Measurements from ENCODE around the gene DCANP1. TPM values are rescaled to one million over a fixed set of nuclear protein-coding genes. Genes with fewer than 3 reads are reported as not detected.

DCANP1 gene
- total RNA-seq, 4 donors from 2014 or later = 0.26 TPM; not detected in 3

DNA sequence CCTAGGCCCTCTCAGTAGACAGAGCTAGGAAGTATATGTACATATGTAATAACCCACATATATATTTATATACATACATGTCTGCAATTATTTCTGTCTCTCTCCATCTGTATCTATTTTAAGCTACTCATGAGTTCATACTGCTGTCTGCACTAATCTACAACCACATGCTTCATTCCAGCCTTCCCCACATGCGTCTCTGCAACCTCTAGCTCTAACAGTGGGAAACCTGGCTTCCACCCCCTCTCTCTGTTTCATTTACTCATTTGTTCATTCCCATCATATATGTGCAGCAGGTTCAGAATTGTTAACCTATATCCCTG is 23.3 kb downstream of the DCANP1 start:
- H3K27me3 ChIP-seq = peaks cover 0 to 5% (median 0%) of the 10 kb centered on the region in 4 donors
- no peak for DNase-seq (ENCODE audit: extremely low spot score)
- H3K27ac ChIP-seq (replicated peaks in 1 of 4) = no peak overlapping the region
- no peak overlapping the region for H3K4me3 ChIP-seq
- no peaks in the 10 kb centered on the region for H3K36me3 ChIP-seq
- H3K4me1 ChIP-seq = no peaks in the 10 kb centered on the region
- 83% methylated on average over 1 of the region's 1 CpG for WGBS
- TF ChIP-seq EP300 (IDR thresholded peaks at IDR 0.05) (no peak), POLR2A (IDR thresholded peaks at IDR 0.05; ENCODE audit: low read depth) (no peak), POLR2AphosphoS5 (IDR thresholded peaks at IDR 0.05) (no peak)
- TF ChIP-seq, protein P1, sequence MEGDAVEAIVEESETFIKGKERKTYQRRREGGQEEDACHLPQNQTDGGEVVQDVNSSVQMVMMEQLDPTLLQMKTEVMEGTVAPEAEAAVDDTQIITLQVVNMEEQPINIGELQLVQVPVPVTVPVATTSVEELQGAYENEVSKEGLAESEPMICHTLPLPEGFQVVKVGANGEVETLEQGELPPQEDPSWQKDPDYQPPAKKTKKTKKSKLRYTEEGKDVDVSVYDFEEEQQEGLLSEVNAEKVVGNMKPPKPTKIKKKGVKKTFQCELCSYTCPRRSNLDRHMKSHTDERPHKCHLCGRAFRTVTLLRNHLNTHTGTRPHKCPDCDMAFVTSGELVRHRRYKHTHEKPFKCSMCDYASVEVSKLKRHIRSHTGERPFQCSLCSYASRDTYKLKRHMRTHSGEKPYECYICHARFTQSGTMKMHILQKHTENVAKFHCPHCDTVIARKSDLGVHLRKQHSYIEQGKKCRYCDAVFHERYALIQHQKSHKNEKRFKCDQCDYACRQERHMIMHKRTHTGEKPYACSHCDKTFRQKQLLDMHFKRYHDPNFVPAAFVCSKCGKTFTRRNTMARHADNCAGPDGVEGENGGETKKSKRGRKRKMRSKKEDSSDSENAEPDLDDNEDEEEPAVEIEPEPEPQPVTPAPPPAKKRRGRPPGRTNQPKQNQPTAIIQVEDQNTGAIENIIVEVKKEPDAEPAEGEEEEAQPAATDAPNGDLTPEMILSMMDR (IDR thresholded peaks at IDR 0.05) = no peak
- intact Hi-C loops (cut with DNase I) = no loop called here
- H3K9me3 ChIP-seq = peaks cover 0 to 10% (median 5%) of the 10 kb centered on the region in 4 donors

DNA sequence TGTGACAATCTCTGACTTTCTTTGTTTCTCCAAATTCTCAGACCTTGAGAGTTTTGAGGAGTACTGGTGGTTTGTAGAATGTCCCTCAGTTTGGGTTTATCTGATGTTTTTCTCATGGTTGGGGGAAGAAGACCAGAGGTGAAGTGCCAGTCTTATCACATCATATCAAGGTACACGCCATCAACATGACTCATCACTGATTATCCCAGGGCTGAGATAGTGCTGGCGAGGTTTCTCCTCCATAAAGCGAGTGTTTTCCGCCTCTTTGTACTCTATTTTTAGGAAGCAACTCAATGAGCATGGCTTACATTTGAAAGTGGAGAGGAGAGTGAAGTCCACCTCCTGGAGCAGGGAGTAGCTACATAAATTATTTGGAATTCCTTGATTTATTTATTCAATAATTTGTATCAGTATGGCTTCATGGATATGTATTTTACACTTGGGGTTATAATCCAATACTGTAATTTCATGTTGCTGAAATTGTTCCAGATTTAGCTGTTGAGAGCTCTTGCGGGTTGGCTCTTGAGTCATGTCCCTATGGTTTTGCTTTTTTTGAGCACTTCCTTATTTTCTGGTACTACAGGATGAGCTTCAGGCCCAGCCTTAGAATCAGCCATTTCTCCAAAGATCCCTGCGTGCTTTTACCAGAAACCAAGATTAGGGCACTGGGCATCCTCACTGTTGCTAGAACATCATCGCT is 23.9 kb downstream of the DCANP1 start:
- peaks cover 0 to 5% (median 0%) of the 10 kb centered on the region in 4 donors for H3K27me3 ChIP-seq
- no peak for TF ChIP-seq EP300 (IDR thresholded peaks at IDR 0.05)
- TF ChIP-seq, protein P1 (IDR thresholded peaks at IDR 0.05) = no peak
- no peak for TF ChIP-seq POLR2A (IDR thresholded peaks at IDR 0.05; ENCODE audit: low read depth)
- TF ChIP-seq POLR2AphosphoS5 (IDR thresholded peaks at IDR 0.05) = no peak
- H3K27ac ChIP-seq (replicated peaks in 1 of 4) = no peak overlapping the region
- H3K36me3 ChIP-seq = no peaks in the 10 kb centered on the region
- H3K9me3 ChIP-seq = peaks cover 0 to 6% (median 3%) of the 10 kb centered on the region in 4 donors
- H3K4me1 ChIP-seq = no peaks in the 10 kb centered on the region
- DNase-seq (ENCODE audit: extremely low spot score) = no peak
- no peak overlapping the region for H3K4me3 ChIP-seq
- intact Hi-C loops (cut with DNase I) = no loop called here
- 84% methylated on average over 7 of the region's 7 CpGs for WGBS

DNA sequence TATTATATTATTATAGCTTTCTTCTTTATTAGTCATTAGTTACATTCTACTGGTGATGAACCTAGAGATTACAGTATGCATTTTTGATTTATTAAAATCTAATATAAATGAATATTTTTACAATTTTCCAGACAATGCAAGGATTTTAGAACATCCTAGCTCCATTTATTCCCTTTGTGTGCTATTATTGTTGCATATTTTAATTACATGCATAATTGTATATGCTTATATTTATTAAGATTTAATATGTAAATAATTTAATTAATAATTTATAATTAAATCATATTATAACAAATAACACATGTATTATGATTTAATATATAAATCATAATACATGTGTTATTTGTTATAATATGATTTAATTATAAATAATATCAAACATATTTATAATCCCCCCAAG is 24.7 kb downstream of the DCANP1 start:
- TF ChIP-seq EP300 (IDR thresholded peaks at IDR 0.05) (no peak), POLR2AphosphoS5 (IDR thresholded peaks at IDR 0.05) (no peak), POLR2A (IDR thresholded peaks at IDR 0.05; ENCODE audit: low read depth) (no peak)
- TF ChIP-seq, protein P1 (IDR thresholded peaks at IDR 0.05) = no peak
- Histone ChIP-seq H3K4me1 (no peaks in the 10 kb centered on the region), H3K27ac (replicated peaks in 1 of 4) (no peak overlapping the region), H3K36me3 (no peaks in the 10 kb centered on the region), H3K27me3 (peaks cover 0 to 5% (median 0%) of the 10 kb centered on the region in 4 donors), H3K9me3 (peaks cover 0 to 6% (median 2%) of the 10 kb centered on the region in 4 donors), H3K4me3 (no peak overlapping the region)
- intact Hi-C loops (cut with DNase I) = no loop called here
- no peak for DNase-seq (ENCODE audit: extremely low spot score)

DNA sequence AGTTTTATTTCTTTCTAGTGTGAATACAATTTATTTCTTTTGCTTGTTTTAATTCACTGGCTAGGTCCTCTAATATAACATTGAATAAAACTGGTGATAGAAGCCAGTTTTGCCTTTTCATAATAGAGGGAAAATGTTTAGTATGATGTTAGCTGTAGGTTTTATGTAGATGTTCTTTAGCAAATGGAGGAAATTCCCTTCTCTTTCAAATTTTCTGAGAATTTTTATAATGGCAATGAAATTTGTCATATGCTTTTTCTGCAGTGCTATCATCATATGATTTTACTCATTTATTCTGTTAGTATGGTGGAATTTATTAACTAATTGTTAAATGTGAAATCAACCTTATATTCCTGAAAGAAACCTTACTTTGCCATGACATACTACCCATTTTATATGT is 30.1 kb downstream of the DCANP1 start:
- H3K4me3 ChIP-seq = no peak overlapping the region
- H3K4me1 ChIP-seq = no peaks in the 10 kb centered on the region
- intact Hi-C loops (cut with DNase I) = no loop called here
- DNase-seq (ENCODE audit: extremely low spot score) = no peak
- TF ChIP-seq POLR2AphosphoS5 (IDR thresholded peaks at IDR 0.05) (no peak), POLR2A (IDR thresholded peaks at IDR 0.05; ENCODE audit: low read depth) (no peak), EP300 (IDR thresholded peaks at IDR 0.05) (no peak)
- TF ChIP-seq, protein P1 (IDR thresholded peaks at IDR 0.05) = no peak
- no peaks in the 10 kb centered on the region for H3K36me3 ChIP-seq
- H3K27ac ChIP-seq (replicated peaks in 1 of 4) = no peak overlapping the region
- H3K27me3 ChIP-seq = no peaks in the 10 kb centered on the region
- peaks cover 0 to 6% (median 2%) of the 10 kb centered on the region in 4 donors for H3K9me3 ChIP-seq

DNA sequence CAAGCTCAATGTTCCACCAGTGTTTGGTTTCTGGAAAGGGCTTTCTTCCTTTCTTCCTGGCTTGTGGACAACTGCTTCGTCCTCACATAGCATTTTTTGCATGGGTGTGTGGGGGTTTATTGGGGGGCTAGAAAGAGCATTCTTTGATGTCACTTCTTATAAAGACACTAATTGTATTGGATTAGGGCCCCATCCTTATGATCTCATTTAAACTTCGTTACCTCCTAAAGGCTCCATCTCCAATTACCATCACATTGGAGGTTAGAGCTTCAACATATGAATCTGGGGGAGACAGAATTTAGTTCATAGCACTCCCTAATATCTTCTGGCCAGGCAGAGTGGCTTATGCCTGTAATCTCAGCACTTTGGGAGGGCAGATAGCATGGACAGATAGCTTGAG is 42.1 kb downstream of the DCANP1 start:
- 90% methylated on average over 2 of the region's 2 CpGs for WGBS
- intact Hi-C loops (cut with DNase I) = no loop called here
- TF ChIP-seq POLR2A (IDR thresholded peaks at IDR 0.05; ENCODE audit: low read depth) (no peak), POLR2AphosphoS5 (IDR thresholded peaks at IDR 0.05) (no peak), EP300 (IDR thresholded peaks at IDR 0.05) (no peak)
- TF ChIP-seq, protein P1 (IDR thresholded peaks at IDR 0.05) = no peak

More for the DNA sequence above, 42.1 kb downstream of the DCANP1 start:
- Histone ChIP-seq H3K9me3 (no peaks in the 10 kb centered on the region), H3K27ac (replicated peaks in 1 of 4) (no peak overlapping the region), H3K27me3 (no peaks in the 10 kb centered on the region), H3K4me1 (peaks cover 0 to 5% (median 3%) of the 10 kb centered on the region in 4 donors), H3K36me3 (no peaks in the 10 kb centered on the region), H3K4me3 (no peak overlapping the region)
- DNase-seq (ENCODE audit: extremely low spot score) = no peak

Measured in esophagus muscularis mucosa (tissue), 4 donors.